Astrocyte (in vitro differentiated cells and primary cell): ENCODE data around the gene MAP3K4. TPM values are rescaled to one million over a fixed set of nuclear protein-coding genes. Genes with fewer than 3 reads are reported as not detected.
A peak's percentile ranks its signal among the peaks of the same experiment; 100 is the strongest.

Experiments used
- DNase-seq: peaks from one replicate; pipeline ENCODE4 v3.0.0-alpha.2; 2010; ENCODE audit warnings: low read depth
- FAIRE-seq: peaks from 2 replicates; lab custom pipeline; 2011; peaks lifted over from hg19 to GRCh38; lab: Jason Lieb, UNC
- H2AFZ ChIP-seq: 2 replicates; pipeline ENCODE4 v1.6.0; 2012; ENCODE audit warnings: low read depth, low read length, inconsistent platforms
- H3K27ac ChIP-seq: 2 replicates; pipeline ENCODE4 v1.5.1; 2011; ENCODE audit warnings: low read depth, low read length, inconsistent platforms
- H3K27me3 ChIP-seq: 2 replicates; pipeline ENCODE4 v1.6.0; 2011; ENCODE audit warnings: low read length, inconsistent platforms; ENCODE audit not compliant: insufficient read depth
- H3K36me3 ChIP-seq: 2 replicates; pipeline ENCODE4 v1.5.1; 2011; ENCODE audit warnings: low read length, inconsistent platforms; ENCODE audit not compliant: insufficient read depth
- H3K4me1 ChIP-seq: 2 replicates; pipeline ENCODE4 v1.5.1; 2011; ENCODE audit warnings: low read length, inconsistent platforms; ENCODE audit not compliant: insufficient read depth
- H3K4me2 ChIP-seq: 2 replicates; pipeline ENCODE4 v1.6.0; 2012; ENCODE audit warnings: low read length, inconsistent platforms
- H3K4me3 ChIP-seq: 2 replicates; pipeline ENCODE4 v1.5.1; 2011; ENCODE audit warnings: low read depth, mild to moderate bottlenecking, low read length, inconsistent platforms; ENCODE audit not compliant: insufficient read depth
- H3K79me2 ChIP-seq: 2 replicates; pipeline ENCODE4 v1.6.0; 2012; ENCODE audit warnings: mild to moderate bottlenecking, low read length, inconsistent platforms; ENCODE audit not compliant: insufficient read depth
- H3K9ac ChIP-seq: 2 replicates; pipeline ENCODE4 v1.6.0; 2012; ENCODE audit warnings: mild to moderate bottlenecking, low read length, inconsistent platforms
- H3K9me3 ChIP-seq: 2 replicates; pipeline ENCODE4 v1.5.1; 2012; ENCODE audit warnings: low read depth, mild to moderate bottlenecking, low read length, inconsistent platforms; ENCODE audit not compliant: insufficient read depth
- H4K20me1 ChIP-seq: 2 replicates; pipeline ENCODE4 v1.6.0; 2012; ENCODE audit warnings: low read length, inconsistent platforms; ENCODE audit not compliant: insufficient read depth
- H3K27ac Mint-ChIP-seq: one replicate; pipeline ENCODE4 v1.8.0; 2021; ENCODE audit warnings: mild to moderate bottlenecking, mixed read lengths; ENCODE audit not compliant: unreplicated experiment
- H3K27me3 Mint-ChIP-seq: one replicate; pipeline ENCODE4 v1.8.0; 2021; ENCODE audit warnings: low read depth, mixed read lengths; ENCODE audit not compliant: unreplicated experiment
- H3K36me3 Mint-ChIP-seq: one replicate; pipeline ENCODE4 v1.8.0; 2021; ENCODE audit warnings: low read depth, mixed read lengths; ENCODE audit not compliant: unreplicated experiment
- H3K4me1 Mint-ChIP-seq: one replicate; pipeline ENCODE4 v1.8.0; 2021; ENCODE audit warnings: low read depth, mixed read lengths; ENCODE audit not compliant: unreplicated experiment
- H3K4me3 Mint-ChIP-seq: one replicate; pipeline ENCODE4 v1.8.0; 2021; ENCODE audit warnings: mild to moderate bottlenecking, moderate library complexity, mixed read lengths; ENCODE audit not compliant: unreplicated experiment
- H3K9me3 Mint-ChIP-seq: one replicate; pipeline ENCODE4 v1.8.0; 2021; ENCODE audit warnings: mild to moderate bottlenecking, mixed read lengths; ENCODE audit not compliant: unreplicated experiment
- CTCF ChIP-seq: IDR thresholded peaks from 2 replicates; pipeline ENCODE4 v1.5.1; 2011; ENCODE audit warnings: low read depth, mild to moderate bottlenecking, inconsistent platforms, low read length, moderate library complexity; ENCODE audit not compliant: insufficient read depth
- EZH2 ChIP-seq: IDR thresholded peaks from 2 replicates; pipeline ENCODE4 v1.6.1; 2012; ENCODE audit warnings: mild to moderate bottlenecking, low read length, inconsistent platforms; ENCODE audit not compliant: insufficient read depth
- total RNA-seq: library from RNA; stranded (reverse); gene quantifications from 2 replicates; pipeline ENCODE4 v1.2.1, GENCODE V29; 2021

MAP3K4 gene
- total RNA-seq, 1 donor from 2014 or later, result 22.1 TPM

GRCh38 chr6:160987265-160987664 lies 4.3 kb upstream of the MAP3K4 start:
- TF ChIP-seq CTCF (no peak), EZH2 (no peak)
- DNase-seq, result no peak

GRCh38 chr6:160990847-160991405 lies 643 bp upstream of the MAP3K4 start:
- Mint-ChIP-seq H3K9me3 (no peaks in the 10 kb centered on the region), H3K4me1 (peaks cover 4% of the 10 kb centered on the region), H3K4me3 (peak overlapping the region; percentile 93), H3K36me3 (no peaks in the 10 kb centered on the region), H3K27me3 (peaks cover 2% of the 10 kb centered on the region), H3K27ac (peak overlapping the region; percentile 91)
- peak overlapping the region; percentile 86 for H3K27ac ChIP-seq
- H3K36me3 ChIP-seq, result no peaks in the 10 kb centered on the region
- peak overlapping the region; percentile 73 for H2AFZ ChIP-seq
- no peak for TF ChIP-seq EZH2
- TF ChIP-seq CTCF, result no peak
- peak overlapping the region; percentile 91 for H3K9ac ChIP-seq
- no peak for FAIRE-seq
- peak overlapping the region; percentile 76 for H3K4me3 ChIP-seq
- H3K9me3 ChIP-seq, result no peaks in the 10 kb centered on the region
- H4K20me1 ChIP-seq, result peaks cover 4% of the 10 kb centered on the region
- no peak for DNase-seq
- H3K79me2 ChIP-seq, result peaks cover 43% of the 10 kb centered on the region
- H3K27me3 ChIP-seq, result no peaks in the 10 kb centered on the region
- H3K4me1 ChIP-seq, result peaks cover 2% of the 10 kb centered on the region
- peak overlapping the region; percentile 87 for H3K4me2 ChIP-seq

More at GRCh38 chr6:160987265-160987664, 4.3 kb upstream of the MAP3K4 start:
- no peak overlapping the region for H3K4me2 ChIP-seq
- H3K9me3 Mint-ChIP-seq, result peaks cover 15% of the 10 kb centered on the region
- peaks cover 2% of the 10 kb centered on the region for H3K27me3 Mint-ChIP-seq
- no peak for FAIRE-seq
- no peak overlapping the region for H3K9ac ChIP-seq
- H3K9me3 ChIP-seq, result peaks cover 12% of the 10 kb centered on the region
- H3K36me3 ChIP-seq, result no peaks in the 10 kb centered on the region
- no peaks in the 10 kb centered on the region for H3K27me3 ChIP-seq
- no peaks in the 10 kb centered on the region for H3K36me3 Mint-ChIP-seq
- H3K4me3 ChIP-seq, result no peak overlapping the region
- no peak overlapping the region for H2AFZ ChIP-seq
- H3K4me3 Mint-ChIP-seq, result no peak overlapping the region
- H3K4me1 Mint-ChIP-seq, result no peaks in the 10 kb centered on the region
- H3K27ac ChIP-seq, result no peak overlapping the region
- H4K20me1 ChIP-seq, result no peaks in the 10 kb centered on the region
- peaks cover 7% of the 10 kb centered on the region for H3K79me2 ChIP-seq
- no peaks in the 10 kb centered on the region for H3K4me1 ChIP-seq
- H3K27ac Mint-ChIP-seq, result no peak overlapping the region
